ENCODE data around the gene PRELID3B.

PRELID3B gene

DNA sequence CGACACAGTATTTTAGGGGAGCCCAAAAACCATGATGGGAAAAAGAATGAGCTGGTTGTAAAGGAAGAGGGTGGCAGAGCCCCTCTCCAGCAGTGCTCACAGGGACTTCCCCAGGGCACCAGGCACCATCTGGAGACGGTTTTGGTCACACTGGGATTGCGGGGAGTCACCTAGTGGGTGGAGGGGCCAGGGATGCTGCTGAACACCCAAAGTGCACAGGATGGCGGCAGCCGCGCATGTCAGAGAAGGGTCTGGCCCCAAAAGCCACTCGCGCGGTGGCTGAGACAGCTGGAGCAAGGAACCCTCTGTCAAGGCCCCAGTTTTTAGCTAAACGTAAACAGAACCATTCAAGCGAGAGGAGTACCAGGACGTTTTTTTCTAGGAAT is 46.4 kb downstream of the PRELID3B start:
- DNase-seq (ENCODE audit: low read depth in 1 of 2, low spot score in 1 of 2) = no peak

DNA sequence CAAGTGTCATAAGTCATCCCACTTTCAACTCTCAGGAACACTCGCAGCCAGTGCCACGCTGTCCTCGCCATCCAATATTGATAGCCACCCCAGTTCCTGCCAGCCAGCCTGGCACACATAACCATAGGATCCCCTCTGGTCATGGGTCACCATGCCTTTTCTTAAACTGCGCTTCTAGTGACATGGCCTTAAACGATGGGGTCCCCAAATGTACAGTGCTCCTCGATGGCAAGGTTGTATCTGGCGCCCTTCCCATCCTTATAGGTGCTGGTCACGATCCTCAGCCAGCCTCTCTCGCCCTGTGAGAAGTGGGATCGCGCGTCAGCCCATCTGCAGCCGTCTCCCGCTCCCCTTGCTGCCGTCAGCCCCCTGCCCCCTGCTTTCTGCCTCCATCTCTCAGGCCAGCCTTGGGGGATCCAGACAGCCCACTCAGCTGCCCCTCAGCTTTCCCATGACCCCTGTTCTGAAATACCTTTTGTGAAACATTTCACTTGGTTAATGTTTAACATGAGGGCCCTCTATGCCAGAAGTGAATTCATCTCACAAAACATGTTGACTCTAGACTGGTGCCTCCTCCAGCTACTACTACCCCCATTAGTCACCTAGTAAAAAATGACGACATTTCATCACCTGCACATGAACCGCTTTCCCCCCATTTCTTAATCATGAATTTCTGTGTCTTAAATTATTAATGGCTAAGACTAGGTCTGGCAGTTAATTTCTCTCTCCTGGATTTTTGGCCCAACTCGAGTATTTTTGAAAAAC is 46.9 kb downstream of the PRELID3B start:
- no peak for DNase-seq (ENCODE audit: low read depth in 1 of 2, low spot score in 1 of 2)

DNA sequence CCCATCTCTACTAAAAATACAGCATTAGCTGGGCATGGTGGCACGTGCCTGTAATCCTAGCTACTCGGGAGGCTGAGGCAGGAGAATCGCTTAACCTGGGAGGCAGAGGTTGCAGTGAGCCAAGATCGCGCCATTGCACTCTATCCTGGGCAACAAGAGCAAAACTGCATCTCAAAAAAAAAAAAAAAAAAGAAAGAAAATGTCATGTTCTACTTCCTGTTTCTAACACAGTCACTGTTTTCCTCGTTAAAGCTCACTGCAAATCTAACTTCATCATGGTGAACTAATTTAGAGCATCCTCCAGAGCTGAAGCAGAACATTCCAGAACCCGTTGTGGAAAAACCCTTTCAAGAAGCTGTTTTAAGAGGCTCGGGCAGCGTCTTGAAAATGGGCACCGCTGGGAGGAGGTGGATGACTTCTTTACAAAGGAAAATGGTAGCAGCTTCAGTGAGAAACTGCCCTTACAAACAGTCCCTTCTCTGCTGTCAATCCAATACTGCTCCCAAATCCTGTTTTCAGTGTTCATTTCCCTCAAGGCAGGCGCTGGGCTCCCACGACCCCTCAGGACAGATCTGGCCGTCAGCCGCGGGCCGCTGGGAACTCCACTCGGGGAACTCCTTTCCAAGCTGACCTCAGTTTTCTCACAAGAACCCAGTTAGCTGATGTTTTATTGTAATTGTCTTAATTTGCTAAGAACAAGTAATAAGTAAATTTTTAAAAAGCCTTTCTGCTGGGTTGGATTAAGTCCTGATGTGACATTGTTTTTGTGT is 48.0 kb downstream of the PRELID3B start:
- DNase-seq (ENCODE audit: low read depth in 1 of 2, low spot score in 1 of 2) = no peak

DNA sequence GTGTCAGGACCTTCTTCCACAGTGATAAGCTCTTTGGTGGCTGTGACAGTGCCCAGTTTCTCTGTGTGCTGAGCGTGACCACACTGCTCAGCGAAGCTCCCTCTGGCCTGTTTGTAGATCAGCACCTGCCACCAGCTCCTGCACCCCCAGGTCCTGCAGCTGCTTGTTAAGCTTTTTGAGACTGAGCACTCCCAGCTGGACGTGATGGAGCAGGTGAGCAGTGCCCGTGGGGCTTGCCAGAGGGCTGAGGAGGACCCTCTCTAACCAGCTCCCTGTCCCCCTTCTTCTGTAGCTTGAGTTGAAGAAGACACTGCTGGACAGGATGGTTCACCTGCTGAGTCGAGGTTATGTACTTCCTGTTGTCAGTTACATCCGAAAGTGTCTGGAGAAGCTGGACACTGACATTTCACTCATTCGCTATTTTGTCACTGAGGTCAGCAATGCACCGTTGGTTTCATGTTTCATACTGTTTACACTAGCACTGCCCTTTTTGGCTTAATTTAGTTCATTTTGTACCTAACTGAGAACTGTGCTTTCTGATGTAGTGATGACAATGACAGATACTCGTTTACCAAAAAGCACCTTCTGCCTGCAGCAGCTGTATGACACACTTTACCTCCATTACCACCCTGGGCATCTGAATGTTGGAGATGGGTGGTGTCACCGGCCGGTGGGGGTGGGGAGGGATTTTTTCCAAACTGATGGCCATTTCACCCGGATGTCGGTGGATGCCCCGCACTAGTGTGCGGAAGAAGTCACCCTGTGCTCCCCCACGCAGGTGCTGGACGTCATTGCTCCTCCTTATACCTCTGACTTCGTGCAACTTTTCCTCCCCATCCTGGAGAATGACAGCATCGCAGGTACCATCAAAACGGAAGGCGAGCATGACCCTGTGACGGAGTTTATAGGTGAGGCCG is 49.0 kb downstream of the PRELID3B start:
- no peak for DNase-seq (ENCODE audit: low read depth in 1 of 2, low spot score in 1 of 2)

- no peak for DNase-seq (ENCODE audit: low read depth in 1 of 2, low spot score in 1 of 2)
Observed at GRCh38 chr20:58992911-58993310, 49.7 kb downstream of the PRELID3B start.

DNA sequence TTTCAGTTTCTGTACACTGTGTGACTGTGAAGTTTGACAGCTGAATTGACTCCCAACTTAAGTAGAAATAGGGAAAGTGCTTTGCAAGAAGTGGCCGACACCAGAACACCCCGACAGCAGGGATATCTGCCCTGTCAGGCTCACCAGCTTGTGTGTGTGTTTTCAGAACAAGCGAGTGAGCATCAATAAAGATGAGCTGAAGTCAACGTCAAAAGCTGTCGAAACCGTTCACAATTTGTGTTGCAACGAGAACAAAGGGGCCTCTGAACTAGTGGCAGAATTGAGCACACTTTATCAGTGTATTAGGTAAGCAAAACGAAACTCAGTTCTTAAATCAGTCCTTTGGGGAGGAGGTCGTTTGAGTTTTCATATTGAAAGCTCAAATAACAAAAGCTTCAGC is 50.9 kb downstream of the PRELID3B start:
- no peak for DNase-seq (ENCODE audit: low read depth in 1 of 2, low spot score in 1 of 2)

DNA sequence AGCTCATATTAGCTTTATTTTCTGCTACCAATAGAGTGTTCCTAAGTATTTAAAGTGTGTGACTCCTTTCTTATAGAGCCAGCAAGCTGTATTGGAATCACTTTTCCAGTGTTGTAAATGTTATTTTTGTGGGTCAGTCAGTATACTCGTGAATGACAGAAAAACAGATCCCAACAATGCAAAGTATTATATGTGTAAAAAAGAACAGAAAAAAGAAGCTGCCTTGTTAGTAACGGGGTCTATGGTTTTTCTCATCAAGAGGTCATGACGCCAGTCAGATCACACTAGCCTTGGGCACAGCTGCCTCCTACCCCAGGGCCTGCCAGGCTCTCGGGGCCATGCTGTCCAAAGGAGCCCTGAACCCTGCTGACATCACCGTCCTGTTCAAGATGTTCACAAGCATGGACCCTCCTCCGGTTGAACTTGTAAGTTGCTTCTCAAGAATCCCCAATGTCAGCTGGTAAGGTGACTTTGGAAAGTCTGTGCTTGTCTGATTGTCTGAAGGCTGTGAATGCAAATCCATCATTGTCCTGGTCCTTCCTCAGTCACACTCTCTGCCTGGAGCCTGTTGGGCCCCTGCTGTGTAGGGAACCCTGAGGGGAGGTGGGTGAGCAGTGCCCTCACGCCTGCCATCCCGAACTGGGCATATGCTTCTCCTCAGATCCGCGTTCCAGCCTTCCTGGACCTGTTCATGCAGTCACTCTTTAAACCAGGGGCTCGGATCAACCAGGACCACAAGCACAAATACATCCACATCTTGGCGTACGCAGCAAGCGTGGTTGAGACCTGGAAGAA is 51.7 kb downstream of the PRELID3B start:
- DNase-seq (ENCODE audit: low read depth in 1 of 2, low spot score in 1 of 2) = no peak

GRCh38 chr20:58989196-58989595 is 53.4 kb downstream of the PRELID3B start:
- DNase-seq (ENCODE audit: low read depth in 1 of 2, low spot score in 1 of 2) = no peak

DNA sequence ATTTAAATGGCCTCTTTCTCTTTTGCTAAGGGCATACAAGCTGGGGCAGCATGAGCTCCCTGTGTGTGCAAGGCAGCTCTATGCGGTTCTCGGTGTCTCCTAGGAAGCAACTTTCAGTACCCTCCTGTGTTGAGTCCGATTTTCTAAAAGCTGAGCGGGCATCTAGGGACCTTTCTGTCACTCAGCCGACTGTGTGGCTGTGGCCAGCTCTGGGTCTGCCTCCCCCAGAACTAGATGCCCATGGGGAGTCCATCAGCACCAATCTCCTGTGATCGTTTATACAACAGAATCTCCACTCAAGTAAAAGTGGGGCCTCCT is 54.1 kb downstream of the PRELID3B start:
- no peak for DNase-seq (ENCODE audit: low read depth in 1 of 2, low spot score in 1 of 2)

DNA sequence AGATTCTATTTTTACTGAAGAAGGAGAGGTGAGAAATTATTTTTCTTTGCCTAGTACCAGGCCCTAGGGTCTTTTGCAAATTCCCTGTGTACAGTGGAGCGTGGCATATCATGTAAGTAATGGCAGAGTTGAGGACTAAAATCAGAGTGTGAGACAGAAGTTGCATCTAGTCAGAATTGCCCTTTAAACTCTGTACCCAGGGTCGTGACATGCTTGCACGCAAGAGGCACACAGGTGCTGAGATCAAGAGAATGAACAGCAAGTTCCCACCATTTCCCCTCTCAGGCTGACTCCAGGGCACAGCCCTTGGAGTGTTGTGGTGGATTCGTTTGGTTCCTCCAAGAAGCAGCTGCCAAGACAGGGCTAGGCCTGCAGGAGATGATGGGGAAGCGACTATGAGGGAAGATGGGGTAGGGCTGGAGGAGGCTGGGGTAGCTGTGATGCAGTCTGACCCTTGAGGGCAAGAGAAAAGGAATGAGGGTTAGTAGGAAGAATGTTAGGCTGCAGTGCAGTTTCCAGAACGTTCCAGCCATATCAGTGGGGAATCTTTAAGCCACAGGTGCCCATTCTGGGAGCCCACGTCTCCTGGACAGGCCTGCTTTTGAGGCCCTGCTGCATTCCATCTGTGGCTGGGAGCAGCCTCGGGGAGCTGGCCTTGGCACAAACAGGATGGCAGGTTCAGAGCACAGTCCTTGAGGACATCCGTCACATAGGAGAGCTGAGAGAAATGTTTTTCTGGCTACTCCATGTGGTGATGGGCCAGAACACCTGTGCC is 54.6 kb downstream of the PRELID3B start:
- no peak for DNase-seq (ENCODE audit: low read depth in 1 of 2, low spot score in 1 of 2)

- DNase-seq (ENCODE audit: low read depth in 1 of 2, low spot score in 1 of 2) = no peak
Observed at GRCh38 chr20:58986968-58987517, 55.5 kb downstream of the PRELID3B start.

DNA sequence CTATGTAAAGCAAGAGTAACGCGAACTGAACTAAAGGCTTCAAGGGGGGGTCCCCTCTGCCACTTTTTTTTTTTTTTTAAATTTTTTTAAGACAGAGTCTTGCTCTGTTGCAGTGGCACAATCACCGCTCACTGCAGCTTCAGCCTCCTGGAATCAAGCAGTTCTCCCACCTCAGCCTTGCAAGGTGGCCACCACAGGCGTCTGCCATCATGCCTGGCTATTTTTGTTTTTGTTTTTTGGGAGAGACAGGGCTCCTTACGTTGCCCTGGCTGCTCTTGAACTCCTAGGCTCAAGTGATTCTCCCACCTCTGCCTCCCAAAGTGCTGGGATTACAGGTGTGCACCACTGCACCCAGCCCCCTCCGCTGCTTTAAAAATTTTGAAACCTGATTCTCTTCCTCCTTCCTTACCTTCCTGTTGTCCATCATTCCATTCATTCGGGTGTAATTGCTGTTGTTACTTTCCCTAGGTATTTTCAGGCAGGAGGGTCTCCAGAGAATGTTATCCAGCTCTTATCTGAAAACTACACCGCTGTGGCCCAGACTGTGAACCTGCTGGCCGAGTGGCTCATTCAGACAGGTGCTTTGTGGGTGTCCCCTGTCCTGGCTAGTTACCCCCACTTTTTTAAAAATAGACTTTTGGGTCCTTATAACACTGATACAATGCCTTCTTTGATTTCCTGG is 56.2 kb downstream of the PRELID3B start:
- DNase-seq (ENCODE audit: low read depth in 1 of 2, low spot score in 1 of 2) = no peak

DNA sequence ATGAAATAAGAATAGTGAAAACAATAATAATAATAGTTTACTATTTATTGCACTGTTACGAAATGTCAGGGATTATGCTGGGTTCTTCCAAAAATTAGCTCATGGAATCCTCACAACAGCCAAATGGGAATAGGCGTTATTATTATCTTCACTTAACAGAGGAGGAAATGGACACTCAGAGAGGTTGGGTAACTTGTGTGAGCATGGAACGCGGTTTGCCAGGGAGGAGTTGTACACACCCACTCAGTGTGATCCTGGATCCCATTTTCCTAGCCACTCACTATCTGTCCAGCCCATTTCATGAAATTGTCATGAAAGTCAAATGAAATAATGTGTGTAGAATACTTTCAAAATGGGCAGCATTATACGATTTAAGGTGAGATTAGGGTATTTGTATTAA is 56.9 kb downstream of the PRELID3B start:
- DNase-seq (ENCODE audit: low read depth in 1 of 2, low spot score in 1 of 2) = no peak

- no peak for DNase-seq (ENCODE audit: low read depth in 1 of 2, low spot score in 1 of 2)
Observed at GRCh38 chr20:58984691-58985090, 57.9 kb downstream of the PRELID3B start.

All from activated T-helper 1 cell treated with anti-CD3 and anti-CD28 coated beads, Interleukin-2, amount 50 U/mL, for 16 hours (primary cell).